Measurements from ENCODE around the gene TMEM232. TPM values are rescaled to one million over a fixed set of nuclear protein-coding genes. Genes with fewer than 3 reads are reported as not detected.
A peak's percentile ranks its signal among the peaks of the same experiment; 100 is the strongest.
"Not testable (repeated sequence)": the region's sequence is repeated elsewhere in the genome, so short reads cannot be mapped to it uniquely, and the experiment has no call there.

The TMEM232 gene
- total RNA-seq, 1 donor from 2014 or later = not detected

DNA sequence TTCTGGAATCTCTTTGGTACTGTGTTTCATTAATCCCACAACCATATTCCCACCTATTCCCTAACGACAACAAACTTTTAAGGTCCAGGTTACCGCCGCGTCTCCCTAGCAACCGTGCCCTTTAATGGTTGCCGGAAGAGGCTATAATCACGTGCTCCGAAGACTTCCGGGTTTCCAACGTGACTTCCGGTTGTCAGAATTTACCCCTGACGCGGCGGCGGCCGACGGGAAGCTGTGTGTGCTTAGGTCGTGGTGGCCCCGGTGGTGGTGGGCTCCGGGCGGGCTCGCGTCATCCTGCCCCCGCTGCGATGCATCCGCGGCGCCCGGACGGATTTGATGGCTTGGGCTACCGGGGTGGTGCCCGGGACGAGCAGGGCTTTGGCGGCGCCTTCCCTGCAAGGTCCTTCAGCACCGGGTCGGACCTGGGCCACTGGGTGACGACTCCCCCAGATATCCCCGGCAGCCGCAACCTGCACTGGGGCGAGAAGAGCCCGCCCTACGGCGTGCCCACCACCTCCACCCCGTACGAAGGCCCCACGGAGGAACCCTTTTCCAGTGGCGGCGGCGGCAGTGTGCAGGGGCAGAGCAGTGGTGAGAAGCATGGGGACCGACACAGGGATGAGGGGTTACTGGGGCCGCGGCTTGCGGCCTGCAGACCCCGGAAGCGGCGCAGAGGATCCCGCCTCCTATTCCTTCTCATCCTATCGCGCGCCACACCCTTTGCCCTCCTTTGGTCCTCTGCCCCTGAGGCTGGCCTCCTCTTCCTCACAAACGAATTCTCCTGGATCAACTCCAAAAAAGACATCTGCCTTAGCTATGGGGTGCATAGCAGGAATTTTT lies 12.6 kb upstream of the TMEM232 start, which contains the start of gene SLC25A46:
Gene SLC25A46, plus strand, starts transcription at position 196 of the 840 bp plus-strand sequence. Its CDS starts 113 bp downstream, at position 309.
- Histone ChIP-seq H3K36me3 (no peaks in the 10 kb centered on the region), H3K4me1 (peaks cover 2 to 3% of the 10 kb centered on the region in 2 donors), H3K27me3 (no peaks in the 10 kb centered on the region), H3K27ac (peak within 1 kb of the TSS; percentile 78 to 87), H3K4me3 (peak within 1 kb of the TSS; percentile 85 to 98), H3K9me3 (no peaks in the 10 kb centered on the region)
- TF ChIP-seq, protein P1, sequence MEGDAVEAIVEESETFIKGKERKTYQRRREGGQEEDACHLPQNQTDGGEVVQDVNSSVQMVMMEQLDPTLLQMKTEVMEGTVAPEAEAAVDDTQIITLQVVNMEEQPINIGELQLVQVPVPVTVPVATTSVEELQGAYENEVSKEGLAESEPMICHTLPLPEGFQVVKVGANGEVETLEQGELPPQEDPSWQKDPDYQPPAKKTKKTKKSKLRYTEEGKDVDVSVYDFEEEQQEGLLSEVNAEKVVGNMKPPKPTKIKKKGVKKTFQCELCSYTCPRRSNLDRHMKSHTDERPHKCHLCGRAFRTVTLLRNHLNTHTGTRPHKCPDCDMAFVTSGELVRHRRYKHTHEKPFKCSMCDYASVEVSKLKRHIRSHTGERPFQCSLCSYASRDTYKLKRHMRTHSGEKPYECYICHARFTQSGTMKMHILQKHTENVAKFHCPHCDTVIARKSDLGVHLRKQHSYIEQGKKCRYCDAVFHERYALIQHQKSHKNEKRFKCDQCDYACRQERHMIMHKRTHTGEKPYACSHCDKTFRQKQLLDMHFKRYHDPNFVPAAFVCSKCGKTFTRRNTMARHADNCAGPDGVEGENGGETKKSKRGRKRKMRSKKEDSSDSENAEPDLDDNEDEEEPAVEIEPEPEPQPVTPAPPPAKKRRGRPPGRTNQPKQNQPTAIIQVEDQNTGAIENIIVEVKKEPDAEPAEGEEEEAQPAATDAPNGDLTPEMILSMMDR (IDR thresholded peaks at IDR 0.05) = no peak
- peak; percentile 63 to 94 for DNase-seq (ENCODE audit: low spot score in 2 of 2)
- intact Hi-C loops (cut with DNase I) = loop anchor here (5.0 to 10.0 kb wide), 3 partner anchors 353 to 1406 kb away; partner anchors contain the start of genes STARD4 and WDR36

DNA sequence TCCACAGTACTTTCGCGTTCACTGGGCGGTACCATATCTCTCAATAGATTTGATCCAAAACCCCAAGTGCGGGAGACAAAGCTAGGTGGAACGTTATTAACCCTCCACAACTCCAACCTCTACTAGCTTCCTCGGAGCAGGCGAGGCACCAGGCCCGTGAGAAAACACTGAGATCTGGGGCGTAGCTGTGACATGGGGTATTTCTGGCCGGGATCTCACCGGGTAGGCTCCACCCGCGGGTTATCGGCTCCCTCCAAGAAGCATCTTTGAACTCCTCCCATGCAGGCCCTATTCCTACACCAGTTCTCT lies 12.0 kb upstream of the TMEM232 start:
- DNase-seq (ENCODE audit: low spot score in 2 of 2) = no peak
- intact Hi-C loops (cut with DNase I) = loop anchor here (5.0 to 10.0 kb wide), 3 partner anchors 354 to 1406 kb away; partner anchors contain the start of genes STARD4 and WDR36
- H3K4me3 ChIP-seq = peak overlapping the region; percentile 85 to 98
- peak overlapping the region; percentile 78 to 87 for H3K27ac ChIP-seq
- no peaks in the 10 kb centered on the region for H3K9me3 ChIP-seq
- TF ChIP-seq, protein P1 (IDR thresholded peaks at IDR 0.05) = no peak
- no peaks in the 10 kb centered on the region for H3K36me3 ChIP-seq
- H3K4me1 ChIP-seq = peaks cover 2 to 3% of the 10 kb centered on the region in 2 donors
- no peaks in the 10 kb centered on the region for H3K27me3 ChIP-seq

DNA sequence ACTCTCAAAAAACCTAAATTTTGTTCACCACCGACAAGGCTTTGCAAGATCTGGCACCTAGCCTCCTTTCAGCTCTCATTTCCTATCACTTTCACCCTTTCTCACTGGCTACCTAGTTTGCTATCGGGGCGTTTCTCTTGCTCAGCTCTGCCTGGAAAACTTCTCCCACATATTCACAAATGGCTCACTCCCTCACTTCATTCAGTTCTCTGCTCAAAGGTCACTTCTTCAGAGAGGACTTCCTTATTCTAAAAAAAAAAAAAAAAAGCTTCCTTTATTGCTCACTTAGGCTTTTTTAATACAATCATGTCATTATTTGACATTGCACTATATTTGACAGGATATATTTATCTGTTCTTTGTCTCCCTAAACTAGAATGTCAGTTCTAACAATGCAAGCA lies 10.3 kb upstream of the TMEM232 start:
- TF ChIP-seq, protein P1 (IDR thresholded peaks at IDR 0.05) = no peak
- DNase-seq (ENCODE audit: low spot score in 2 of 2) = no peak
- Histone ChIP-seq H3K9me3 (no peaks in the 10 kb centered on the region), H3K4me3 (no peak overlapping the region), H3K36me3 (no peaks in the 10 kb centered on the region), H3K27ac (no peak overlapping the region), H3K4me1 (peaks cover 2 to 3% of the 10 kb centered on the region in 2 donors), H3K27me3 (no peaks in the 10 kb centered on the region)
- intact Hi-C loops (cut with DNase I) = loop anchor here (5.0 to 10.0 kb wide), 3 partner anchors 356 to 1408 kb away; partner anchors contain the start of genes STARD4 and WDR36

DNA sequence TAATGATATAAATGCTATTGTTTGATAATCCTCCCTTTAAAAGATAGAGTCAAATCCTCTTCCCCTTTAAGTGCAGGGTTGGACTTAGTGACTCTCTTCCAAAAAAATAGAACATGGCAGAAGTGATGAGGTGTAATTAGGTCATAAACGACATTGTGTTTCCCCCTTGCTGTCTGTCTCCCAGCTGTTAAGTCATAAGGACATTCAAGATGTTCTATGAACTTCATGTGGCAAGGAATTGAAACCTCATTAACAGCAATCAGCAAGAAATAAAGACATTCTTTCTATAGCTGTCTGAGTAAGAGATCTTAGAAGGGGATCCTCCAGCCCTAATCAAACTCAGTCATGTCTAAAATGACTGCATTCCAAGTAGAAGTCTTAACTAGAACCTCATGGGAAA lies 9.1 kb upstream of the TMEM232 start:
- Histone ChIP-seq H3K27me3 (no peaks in the 10 kb centered on the region), H3K4me3 (no peak overlapping the region), H3K36me3 (no peaks in the 10 kb centered on the region), H3K4me1 (peaks cover 2 to 3% of the 10 kb centered on the region in 2 donors), H3K27ac (no peak overlapping the region), H3K9me3 (no peaks in the 10 kb centered on the region)
- TF ChIP-seq, protein P1 (IDR thresholded peaks at IDR 0.05) = no peak
- DNase-seq (ENCODE audit: low spot score in 2 of 2) = no peak
- intact Hi-C loops (cut with DNase I) = loop anchor here (5.0 to 10.0 kb wide), 3 partner anchors 357 to 1409 kb away; partner anchors contain the start of genes STARD4 and WDR36

DNA sequence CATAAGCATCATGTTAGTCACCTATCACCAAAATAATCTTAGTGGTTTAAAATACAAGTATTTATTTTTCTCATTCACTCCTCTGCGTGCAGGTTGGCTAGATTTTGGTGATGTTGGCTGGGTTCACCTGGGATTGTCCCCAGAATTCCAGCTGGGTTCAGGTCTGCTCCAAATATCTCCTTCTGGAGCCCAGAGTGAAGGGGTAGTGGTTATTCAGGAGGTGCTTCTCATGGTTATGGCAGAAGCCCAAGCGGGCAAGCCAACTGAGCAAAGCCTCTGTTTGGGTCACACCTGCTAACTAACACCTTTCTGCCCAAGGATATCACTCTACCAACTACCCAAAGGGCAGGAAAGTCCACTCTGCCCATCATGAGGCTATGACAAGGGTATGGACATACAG lies 7.6 kb upstream of the TMEM232 start:
- Histone ChIP-seq H3K4me3 (no peak overlapping the region), H3K27ac (no peak overlapping the region), H3K4me1 (no peaks in the 10 kb centered on the region), H3K36me3 (no peaks in the 10 kb centered on the region), H3K27me3 (no peaks in the 10 kb centered on the region), H3K9me3 (no peaks in the 10 kb centered on the region)
- no peak for DNase-seq (ENCODE audit: low spot score in 2 of 2)
- TF ChIP-seq, protein P1 (IDR thresholded peaks at IDR 0.05) = no peak
- intact Hi-C loops (cut with DNase I) = loop anchor here (10.0 kb wide), 2 partner anchors 781 to 1411 kb away; partner anchors contain the start of gene STARD4

DNA sequence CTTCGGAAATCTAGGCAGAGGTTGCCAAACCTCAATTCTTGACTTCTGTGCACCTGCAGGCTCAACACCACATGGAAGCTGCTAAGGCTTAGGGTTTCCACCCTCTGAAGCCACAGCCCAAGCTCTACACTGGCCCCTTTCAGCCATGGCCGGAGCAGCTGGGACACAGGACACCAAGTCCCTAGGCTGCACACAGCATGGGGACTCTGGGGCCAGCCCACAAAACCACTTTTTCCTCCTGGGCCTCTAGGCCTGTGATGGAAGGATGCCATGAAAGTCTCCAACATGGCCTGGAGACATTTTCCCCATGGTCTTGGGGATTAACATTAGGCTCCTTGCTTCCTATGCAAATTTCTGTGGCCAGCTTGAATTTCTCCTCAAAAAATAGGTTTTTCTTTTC lies 5.0 kb upstream of the TMEM232 start:
- intact Hi-C loops (cut with DNase I) = loop anchor here (10.0 kb wide), 2 partner anchors 783 to 1413 kb away; partner anchors contain the start of gene STARD4
- H3K27me3 ChIP-seq; H3K9me3 ChIP-seq; H3K36me3 ChIP-seq; H3K4me3 ChIP-seq; H3K27ac ChIP-seq; DNase-seq (ENCODE audit: low spot score in 2 of 2); H3K4me1 ChIP-seq: not testable (repeated sequence)

Data from ascending aorta (tissue), 2 donors.